HK-2 (cell line): ENCODE data around the gene VANGL2.
"Not testable (repeated sequence)": the region's sequence is repeated elsewhere in the genome, so short reads cannot be mapped to it uniquely, and the experiment has no call there.

Source experiments
- DNase-seq: peaks from one replicate; pipeline ENCODE4 v3.0.0-alpha.2; 2018; ENCODE audit not compliant: unreplicated experiment

The VANGL2 gene

DNA sequence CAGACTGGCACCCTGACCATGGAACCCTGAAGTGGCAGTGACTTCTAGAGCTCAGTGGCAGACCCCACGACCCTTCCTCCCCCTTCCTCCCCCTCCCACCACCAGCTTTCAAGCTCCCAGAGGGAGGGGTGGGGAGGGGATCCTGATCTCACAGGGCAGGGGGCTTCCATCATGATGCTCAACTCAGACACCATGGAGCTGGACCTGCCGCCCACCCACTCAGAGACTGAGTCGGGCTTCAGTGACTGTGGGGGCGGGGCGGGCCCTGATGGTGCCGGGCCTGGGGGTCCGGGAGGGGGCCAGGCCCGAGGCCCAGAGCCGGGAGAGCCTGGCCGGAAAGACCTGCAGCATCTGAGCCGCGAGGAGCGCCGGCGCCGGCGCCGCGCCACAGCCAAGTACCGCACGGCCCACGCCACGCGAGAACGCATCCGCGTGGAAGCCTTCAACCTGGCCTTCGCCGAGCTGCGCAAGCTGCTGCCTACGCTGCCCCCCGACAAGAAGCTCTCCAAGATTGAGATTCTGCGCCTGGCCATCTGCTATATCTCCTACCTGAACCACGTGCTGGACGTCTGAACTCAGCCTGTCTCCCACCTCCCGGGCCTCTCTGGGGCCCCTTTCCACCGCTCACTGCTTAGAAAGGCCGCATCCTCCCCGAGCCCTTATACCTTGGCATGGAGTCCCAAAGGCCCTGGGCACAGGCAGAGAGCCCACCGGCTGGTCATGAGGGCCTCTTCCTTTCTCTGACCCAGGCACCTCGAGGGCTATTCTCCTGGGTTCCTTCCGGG lies 29.6 kb upstream of the VANGL2 start:
- DNase-seq = no peak

DNA sequence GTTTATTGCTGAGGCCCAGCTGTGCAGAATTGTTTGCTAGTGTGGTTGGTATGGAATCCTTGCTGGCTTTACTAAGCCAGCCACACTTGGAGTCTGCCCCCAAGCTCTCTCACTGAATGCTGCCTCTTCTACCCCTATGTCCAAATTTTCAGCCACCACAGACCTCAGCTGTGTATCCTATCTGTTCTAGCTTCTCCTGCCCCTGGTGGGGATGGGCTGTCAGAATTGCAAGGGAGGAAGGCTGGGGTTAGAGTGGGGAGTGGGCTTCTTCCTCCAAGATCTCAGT lies 29.1 kb upstream of the VANGL2 start:
- DNase-seq = no peak

DNA sequence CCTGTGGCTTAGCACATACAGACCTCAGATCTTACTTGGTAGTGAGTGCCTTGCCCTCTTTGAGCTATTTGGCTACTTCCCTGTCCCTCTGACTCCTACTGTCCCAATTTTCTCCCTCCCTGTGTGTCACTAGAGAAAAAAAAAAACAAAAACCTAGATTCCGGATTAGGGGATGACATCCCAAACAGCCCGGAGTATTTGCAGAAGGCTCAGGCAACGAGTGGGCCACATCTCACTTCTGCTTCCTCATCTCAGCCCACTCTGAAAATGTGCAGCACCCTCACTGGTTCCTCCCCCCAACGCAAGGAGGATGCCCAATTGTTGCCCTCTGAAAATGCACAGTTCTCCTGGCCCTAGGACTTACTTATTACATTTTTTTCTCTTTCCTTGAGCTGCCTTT lies 28.6 kb upstream of the VANGL2 start:
- no peak for DNase-seq

DNA sequence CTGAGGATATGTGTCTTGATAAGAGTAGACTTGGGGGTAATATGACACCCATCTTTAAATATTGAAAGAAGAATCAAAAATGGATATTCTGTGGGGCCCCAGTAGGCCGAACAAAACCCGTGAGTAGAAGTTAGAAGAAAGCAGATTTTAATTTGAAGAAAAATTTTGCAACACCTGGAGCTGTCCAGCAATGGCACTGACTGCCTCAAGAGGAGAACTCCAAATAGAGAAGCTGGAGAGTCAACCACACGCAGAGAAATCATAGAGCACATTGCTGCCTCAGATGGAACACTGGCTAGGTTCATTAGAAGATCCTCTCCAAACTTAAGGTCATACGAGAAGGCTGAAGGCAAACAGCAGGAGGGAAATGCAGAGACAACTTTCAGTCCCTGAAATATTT lies 26.7 kb upstream of the VANGL2 start:
- DNase-seq = no peak

DNA sequence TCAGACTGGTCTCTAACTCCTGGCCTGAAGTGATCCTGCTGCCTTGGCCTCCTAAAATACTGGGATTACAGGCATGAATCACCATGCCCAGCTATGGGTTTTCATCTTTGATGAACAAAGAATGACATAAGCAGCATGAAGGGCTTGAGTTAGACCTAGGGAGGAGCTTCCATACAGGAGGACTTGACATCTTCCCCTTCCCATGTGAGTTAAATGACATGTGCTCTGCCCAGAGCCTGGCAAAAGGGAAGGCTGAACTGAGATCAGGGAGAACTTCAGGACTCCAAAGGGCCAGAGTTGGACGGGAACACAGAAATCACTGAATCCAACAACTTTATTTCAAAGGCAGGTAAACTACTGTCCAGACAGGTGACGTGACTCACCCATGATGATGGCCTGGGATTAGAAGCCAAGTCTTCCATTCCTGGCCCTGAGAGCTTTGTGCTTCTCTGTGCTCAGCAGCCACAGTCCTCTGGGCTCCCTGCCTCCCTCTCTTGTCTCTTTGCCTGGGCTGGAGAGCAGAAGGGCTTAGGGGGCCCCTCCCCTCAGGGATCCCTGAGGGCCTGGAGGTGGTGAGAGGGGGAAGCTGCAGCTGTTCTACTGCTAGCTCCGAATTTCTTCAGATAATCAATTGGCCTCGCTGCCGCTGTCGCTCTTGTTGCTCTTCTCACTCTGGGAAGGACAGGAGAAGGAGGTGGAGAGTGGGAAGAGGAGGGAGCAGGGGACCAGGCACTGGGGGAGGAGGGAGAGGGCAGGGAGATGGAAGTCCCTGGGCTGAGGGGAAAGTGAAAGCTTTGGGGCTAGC lies 25.9 kb upstream of the VANGL2 start:
- DNase-seq = no peak

DNA sequence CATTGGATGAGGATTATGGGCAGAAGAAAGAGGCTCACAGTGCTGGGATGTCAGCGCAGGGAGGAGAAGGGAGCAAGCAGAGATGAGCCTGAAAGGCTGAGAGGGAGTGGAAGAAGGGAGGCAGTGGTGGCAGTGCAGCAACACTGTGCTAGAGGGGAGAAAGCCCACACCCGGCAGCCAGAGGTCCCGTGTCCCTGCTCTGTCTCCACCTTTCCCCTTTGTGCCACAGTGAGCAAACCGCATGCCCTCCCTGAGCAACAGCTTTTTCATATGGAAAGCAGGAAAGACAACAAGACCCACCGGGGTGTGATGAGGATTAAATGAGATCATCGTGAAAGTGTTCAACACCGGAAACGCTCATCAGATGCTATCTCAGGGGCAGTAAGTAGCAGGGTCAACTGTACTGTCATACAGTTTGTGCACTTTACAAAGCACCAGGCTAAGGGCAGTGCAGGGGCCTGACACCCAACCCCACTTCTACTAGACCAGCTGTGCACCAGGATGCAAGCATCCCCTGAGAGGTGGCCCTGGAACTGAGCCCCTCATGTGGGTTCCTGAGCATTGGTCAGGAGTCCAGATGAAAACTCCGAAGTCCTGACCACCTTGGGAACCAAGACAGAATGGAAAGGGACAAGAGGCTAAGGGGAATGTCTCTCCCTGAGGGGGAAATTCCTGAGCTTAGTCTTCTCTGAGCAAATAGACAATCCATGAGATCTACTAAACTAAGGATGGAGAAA lies 24.4 kb upstream of the VANGL2 start:
- no peak for DNase-seq

DNA sequence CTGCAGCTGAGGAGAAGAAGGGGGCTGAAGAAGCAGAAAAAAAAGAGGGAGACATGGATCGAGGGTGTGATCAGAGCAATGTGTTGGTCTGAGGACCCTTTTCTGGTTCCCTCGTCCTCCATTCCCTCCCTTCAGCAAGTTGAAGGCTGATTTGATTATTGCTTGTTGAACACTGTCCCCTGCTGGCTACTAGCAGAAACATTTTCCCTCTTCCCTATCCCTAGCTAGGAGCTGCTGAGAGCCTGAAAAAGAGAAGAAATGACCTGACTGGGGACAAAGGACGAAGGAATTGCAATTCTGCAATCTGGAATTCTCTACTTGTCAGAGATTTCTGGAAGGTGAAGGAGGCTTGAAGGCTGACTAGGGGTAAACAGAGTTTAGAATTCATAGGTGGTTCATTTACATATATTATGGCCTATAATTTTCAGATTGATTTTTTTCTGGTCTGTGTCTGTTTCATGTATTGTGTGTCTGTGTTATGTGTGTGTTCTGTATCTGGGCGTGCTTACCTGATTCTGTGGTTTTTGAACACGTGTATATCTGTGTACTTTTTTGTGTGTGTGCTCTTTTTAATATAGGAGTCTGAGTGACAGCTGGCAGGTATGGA lies 23.7 kb upstream of the VANGL2 start:
- peak; percentile 17 for DNase-seq

DNA sequence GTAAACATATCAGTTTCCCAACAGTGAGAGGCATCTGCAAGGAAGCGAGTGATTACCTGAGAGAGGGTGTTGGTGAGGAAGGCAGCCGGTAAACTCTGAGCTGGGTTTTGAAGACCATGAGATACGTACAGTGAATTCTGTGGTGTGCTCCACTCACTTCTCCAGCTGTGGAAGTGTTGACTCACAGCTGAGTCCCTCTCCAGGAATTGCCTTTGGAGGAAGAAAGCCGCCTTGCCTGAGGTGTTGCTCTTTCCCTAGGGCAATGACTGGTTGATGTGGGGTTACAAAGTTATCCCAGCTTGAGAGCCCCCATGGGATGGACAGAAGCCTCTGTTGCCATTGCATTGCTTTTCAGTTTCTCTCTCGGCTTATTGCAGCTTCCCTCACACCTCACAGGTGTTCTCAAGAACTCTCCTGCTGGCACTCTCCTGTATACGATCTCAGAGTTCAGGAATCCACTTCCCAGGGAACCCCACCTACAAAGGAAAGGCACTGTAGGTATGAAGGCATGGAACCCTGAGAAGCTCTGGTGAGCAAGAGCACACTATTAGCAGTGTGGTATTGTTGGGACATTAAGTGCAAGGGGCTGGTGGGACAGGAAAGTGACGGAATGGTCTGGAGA lies 22.7 kb upstream of the VANGL2 start:
- no peak for DNase-seq

DNA sequence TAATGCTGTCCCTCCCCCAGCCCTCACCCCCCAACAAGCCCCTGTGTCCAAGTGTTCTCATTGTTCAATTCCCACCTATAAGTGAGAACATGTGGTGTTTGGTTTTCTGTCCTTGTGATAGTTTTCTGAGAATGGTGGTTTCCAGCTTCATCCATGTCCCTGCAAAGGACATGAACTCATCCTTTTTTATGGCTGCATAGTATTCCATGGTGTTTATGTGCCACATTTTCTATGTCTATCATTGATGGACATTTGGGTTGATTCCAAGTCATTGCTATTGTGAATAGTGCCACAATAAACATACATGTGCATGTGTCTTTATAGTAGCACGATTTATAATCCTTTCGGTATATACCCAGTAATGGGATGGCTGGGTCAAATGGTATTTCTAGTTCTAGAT lies 15.6 kb upstream of the VANGL2 start:
- not testable (repeated sequence) for DNase-seq

DNA sequence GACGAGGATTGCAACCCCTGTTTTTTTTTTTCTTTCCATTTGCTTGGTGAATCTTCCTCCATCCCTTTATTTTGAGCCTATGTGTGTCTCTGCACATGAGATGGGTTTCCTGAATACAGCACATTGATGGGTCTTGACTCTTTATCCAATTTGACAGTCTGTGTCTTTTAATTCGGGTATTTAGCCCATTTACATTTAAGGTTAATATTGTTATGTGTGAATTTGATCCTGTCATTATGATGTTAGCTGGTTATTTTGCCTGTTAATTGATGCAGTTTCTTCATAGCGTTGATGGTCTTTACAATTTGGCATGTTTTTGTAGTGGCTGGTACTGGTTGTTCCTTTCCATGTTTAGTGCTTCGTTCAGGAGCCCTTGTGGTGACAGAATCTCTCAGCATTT lies 12.0 kb upstream of the VANGL2 start:
- DNase-seq = not testable (repeated sequence)

DNA sequence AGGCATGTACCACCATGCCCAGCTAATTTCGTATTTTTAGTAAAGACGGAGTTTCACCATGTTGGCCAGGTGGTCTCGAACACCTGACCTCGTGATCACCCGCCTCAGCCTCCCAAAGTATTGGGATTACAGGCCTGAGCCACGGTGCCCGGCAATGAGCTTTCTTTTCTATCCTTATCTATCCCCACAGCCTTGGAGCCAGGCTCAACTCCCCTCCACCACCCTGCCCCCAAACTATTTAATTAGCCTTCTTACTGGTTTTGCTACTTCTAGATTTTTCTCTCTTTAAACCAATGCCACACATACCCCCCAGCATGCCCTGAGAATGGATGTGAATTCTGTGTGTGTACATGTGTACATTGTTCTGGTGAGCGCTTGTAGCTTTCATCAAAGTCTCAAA lies 5.7 kb upstream of the VANGL2 start:
- DNase-seq = no peak

DNA sequence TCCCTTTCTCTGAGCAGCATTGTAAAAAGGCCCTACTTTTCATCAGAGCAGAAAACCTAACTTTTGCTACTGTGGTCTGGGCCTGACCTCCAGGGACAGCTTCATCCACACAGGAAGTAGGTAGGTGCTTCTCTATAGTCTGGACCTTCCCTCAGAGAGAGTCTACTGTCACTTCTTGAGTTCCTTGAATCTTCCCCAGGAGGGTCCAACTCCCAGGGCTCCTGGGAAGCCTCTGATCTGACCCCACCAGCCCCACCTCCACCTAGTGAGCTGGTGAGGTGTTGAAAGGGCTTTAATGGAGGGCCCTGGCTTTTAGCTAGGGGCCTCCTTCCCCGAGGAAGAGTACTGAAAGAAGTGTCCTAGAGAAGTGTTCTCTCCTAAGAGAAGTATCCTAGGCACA lies 2.7 kb upstream of the VANGL2 start:
- DNase-seq = no peak

DNA sequence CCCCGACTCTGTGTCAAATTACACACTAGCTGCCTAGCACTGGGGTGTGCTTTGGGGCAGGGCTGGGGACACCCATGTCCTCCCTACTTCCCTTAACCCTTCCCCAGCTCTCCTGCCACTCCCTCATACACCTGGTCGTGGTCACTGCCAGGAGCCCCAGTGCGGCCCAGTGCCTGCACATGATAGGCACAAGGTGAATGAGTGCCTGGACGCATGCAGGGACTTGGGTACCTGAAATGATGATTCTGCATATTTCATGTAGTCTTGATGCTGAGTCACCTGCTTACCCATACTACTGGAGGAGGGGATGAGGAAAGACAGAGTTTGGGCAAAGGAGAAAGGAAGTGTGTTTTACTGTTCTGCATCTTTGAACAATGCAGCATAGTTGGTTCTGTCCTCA lies 1.5 kb upstream of the VANGL2 start:
- DNase-seq = no peak

DNA sequence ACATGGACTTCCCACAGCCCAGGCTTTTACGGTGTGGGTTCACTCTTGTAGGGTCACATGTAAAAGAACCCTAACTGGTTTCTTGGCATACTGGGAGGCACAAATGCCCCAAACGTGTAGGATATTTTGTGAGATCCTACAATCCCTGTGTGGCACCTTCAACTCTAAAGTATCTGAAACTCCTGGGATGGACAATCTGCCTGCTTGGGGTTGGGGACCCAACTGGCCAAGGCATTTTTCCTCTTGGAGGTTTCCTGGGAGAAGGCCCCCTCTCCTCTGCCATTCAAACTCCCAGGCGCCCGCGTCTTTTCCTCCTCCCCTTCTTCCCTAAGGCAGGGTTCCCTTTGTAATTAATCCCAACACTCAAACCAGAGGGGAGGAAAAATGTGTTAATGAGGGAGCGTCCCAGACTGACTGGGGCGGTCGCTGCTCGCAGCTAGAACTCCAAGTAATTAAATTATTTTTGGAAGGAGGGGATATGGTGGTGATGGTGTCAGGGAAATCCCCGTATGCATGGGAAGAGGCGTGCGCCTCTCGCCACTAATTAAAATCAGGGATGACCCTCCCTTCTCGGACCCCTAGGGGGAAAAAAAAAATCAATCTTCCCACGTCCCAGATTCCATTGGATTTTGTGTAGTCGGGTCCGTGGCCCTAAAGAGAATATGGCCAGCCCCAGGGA lies 681 bp upstream of the VANGL2 start:
- DNase-seq = no peak

DNA sequence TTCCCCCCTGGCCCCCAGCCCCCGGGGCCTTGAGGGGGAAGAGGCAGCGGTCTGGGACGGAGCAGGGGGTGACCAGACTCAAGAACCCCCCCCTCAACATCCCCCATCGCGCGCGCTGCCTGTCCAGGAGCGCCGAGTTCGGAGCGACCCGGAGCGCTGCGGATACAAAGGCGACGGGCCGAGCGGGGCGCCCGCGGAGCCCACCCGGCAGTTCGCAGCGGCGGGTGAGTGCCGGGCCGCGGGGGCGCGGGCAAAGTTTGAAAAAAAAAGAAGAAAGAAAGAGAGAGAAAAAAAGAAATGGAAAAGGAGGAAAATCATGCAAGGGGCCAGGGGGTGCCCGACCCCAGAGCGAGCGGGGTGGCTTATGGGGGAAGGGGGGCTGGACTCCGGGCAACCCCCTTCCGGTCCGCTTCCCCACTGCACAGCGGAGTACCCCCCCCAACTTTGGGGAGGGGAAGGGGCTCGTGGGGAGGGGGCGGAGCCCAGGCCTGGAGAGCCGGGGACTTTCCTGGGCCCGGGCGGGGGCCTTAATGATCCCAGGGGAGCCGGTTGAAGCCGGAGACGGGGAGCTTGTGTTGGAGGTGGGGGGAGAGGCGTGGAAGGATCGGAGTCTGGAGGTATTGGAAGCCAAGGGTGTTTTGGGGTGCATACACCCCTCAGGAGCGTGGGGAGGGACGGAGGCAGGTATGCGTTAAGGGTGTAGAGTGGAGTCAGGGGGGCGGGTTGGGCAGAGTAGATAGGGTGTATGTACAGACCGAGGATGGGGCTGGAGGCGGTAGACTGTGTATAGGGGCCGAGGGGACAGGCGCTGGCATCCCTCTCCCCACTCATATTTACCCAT lies 502 bp downstream of the VANGL2 start:
- no peak for DNase-seq

DNA sequence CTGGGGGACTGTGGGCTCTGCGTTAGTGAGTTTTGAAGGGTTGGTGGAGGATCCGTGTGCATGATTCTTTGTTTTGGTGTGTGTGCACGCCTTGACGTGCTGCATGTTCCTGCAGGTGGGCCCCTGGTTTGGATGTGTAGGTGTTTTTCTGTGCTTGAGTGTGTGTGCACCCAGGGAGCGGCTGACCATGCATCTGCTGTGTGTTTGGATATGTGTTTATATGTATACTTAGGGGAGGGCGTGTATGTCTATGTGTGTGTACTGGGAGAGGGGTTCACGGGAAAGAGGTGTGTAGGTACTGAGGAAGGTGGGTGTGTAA lies 1.1 kb downstream of the VANGL2 start:
- DNase-seq = no peak

DNA sequence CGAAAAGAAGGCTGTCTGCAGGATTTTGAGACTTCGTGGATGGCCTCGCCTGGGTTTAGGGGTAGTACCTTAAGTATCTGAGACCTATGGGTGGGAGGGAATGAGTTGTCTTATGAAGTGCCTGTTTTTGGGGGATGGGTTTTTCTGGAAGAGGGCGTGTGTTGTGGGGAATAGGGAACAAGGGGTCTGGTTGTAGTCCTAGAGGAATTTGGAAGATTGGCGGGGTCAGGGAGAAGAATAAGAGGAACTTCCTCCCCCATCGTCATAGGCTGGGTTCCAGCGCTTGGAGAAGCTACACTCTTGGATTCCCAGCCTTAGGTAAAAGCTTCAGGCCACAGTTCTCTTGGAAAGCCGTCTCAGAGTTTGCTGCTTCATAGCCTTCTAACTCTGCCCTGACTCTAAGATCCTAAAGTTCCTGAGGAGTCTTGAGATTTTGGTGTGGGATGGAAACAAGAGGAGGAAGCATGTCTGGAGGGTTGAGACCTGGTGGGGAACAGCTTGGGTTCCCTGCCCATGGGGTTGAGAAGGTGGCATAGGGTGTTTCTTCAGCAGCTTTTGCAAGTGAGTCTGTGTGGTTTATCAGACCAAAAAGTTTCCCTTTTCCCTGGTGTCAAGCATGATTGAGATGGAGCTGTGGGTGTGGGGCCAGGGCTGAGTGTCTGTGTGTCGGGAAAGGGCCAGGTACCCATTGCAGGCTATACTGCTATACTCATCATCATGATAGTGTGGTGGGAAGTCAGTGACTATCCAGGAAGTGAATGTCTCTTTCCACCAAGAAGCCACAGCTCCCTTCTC lies 1.8 kb downstream of the VANGL2 start:
- DNase-seq = no peak

DNA sequence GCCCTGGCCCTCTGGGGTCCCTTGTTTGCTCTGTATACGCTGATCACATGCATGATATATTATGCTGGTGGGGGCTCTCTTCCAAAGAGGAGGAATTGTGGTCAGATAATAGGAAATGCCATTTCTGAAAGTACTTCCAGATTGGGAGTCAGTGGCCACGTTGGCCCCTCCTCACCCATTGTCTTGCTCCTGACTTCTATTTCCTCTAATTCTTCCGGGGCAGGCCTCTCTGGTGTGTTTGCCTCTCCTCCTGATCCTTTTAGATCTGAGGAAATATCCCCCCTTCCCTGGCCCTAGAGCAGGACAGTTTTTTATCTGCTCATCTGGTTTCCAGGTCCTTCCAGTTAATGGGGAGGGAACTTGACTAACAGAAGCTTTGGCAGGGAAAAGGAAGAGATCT lies 2.9 kb downstream of the VANGL2 start:
- no peak for DNase-seq

DNA sequence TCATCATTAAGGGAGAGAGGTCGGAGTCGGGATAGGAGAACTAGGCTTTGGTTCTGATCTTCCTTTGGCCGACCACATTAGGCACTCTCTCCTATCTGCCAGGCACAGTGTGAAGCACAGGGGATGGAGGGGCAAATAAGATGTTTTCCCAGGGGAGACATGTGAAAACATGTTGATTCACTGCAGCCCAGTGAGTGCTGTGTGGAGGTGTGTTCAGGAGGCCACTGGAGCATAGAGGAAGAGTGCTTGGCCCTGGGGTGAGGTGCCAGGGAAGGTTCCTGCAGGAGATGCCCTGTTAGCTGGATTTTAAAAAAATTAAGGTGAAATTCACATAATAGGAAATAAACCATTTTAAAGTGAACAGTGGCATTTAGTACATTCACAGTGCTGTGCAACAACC lies 3.7 kb downstream of the VANGL2 start:
- DNase-seq = no peak

DNA sequence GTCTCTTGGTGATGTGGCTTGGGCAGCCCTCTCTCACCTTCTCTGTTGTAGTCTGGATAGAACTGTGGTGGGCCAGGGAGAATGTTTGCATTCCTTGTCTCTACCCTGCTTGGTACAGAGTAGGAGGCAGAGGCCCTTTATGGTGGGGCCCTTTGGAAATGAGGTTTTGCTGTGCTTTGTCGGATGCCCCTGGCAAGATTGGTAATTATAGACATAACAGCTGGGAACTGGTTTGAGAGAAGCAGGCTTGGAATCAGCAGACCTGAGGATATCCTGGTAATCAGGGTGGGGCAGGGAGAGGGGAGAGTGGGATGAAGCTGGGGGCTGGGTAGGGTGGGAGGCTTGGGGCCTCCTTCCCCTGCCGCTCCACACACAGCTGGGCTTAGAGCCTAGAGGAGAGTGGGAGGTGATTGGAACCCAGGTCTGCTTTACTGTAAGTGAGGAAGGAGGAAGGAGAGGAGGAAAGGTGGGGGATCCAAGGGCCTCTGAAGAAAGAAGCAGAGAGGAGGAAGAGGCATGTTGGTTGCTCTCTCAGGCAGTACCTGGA lies 5.0 kb downstream of the VANGL2 start:
- DNase-seq = no peak
